CD4-positive, alpha-beta T cell treated with Interleukin-15 for 1 hour (primary cell): ENCODE data around the gene SEC31A.
"Not testable (repeated sequence)": the region's sequence is repeated elsewhere in the genome, so short reads cannot be mapped to it uniquely, and the experiment has no call there.

Experiments
- DNase-seq: peaks from one replicate; pipeline ENCODE4 v3.0.0-alpha.2; 2020

Gene SEC31A

GRCh38 chr4:82891707-82892466, 934 bp upstream of the SEC31A start:
- no peak for DNase-seq

- no peak for DNase-seq
Measured at GRCh38 chr4:82890528-82890900, 439 bp downstream of the SEC31A start.

DNA sequence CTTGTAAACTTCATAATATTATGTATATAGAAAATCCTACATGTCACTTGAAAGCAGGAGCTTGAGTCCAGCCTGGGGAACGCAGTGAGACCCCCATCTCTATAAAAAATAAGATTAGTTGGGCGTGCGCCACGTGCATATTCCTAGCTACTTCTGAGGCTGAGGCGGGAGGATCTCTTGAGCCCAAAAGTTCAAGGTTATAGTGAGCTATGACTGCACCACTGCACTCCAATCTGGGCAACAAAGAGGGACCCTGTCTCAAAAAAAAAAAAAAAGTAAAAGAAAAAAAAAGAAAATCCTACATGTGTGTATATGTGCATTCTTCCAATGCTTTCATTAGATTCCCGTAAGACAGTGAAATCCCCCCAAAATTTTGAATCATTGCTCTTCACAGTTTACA, 1.7 kb downstream of the SEC31A start:
- no peak for DNase-seq

- no peak for DNase-seq
Measured at GRCh38 chr4:82886147-82886942, 4.6 kb downstream of the SEC31A start.

GRCh38 chr4:82885410-82885809, 5.5 kb downstream of the SEC31A start:
- no peak for DNase-seq

GRCh38 chr4:82868572-82868971, 22.4 kb downstream of the SEC31A start:
- DNase-seq: no peak

GRCh38 chr4:82866706-82867385, 24.1 kb downstream of the SEC31A start:
- no peak for DNase-seq

DNA sequence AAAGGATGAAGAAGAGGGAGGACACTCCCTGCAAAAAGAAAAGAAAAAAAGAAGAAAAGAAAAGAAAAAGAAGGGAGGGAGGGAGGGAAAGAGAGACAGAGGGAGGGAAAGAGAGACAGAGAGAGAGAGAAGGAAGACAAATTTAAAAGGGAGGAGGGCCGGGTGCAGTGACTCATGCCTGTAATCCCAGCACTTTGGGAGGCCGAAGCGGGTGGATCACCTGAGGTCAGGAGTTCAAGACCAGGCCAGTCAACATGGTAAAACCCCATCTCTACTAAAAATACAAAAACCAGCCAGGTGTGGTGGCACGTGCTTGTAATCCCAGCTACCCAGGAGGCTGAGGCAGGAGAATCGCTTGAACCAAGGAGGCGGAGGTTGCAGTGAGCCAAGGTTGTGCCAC, 24.9 kb downstream of the SEC31A start:
- DNase-seq: peak; percentile 25

DNA sequence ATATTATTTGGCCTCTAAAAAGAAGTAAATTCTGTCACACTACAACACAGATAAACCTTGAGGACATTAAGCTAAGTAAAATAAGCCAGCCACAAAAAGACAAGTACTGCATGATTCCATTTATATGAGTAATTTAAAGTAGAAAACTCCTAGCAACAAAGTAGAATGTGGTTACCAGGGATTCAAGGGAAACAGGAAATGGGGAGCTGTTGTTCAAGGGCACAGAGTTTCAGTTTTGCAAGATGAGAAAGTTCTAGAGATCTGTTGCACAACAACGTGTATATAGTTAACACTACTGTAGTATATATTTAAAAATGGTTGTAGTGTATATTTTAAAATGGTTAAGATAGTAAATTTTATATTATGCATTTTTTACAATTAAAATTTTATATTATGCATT, 25.4 kb downstream of the SEC31A start:
- DNase-seq: peak; percentile 19

- no peak for DNase-seq
Measured at GRCh38 chr4:82864336-82864979, 26.5 kb downstream of the SEC31A start.

GRCh38 chr4:82861529-82861928, 29.4 kb downstream of the SEC31A start:
- no peak for DNase-seq

GRCh38 chr4:82860487-82860886, 30.5 kb downstream of the SEC31A start:
- not testable (repeated sequence) for DNase-seq

GRCh38 chr4:82852751-82853285, 38.1 kb downstream of the SEC31A start:
- no peak for DNase-seq

GRCh38 chr4:82851885-82852750, 38.8 kb downstream of the SEC31A start:
- no peak for DNase-seq

DNA sequence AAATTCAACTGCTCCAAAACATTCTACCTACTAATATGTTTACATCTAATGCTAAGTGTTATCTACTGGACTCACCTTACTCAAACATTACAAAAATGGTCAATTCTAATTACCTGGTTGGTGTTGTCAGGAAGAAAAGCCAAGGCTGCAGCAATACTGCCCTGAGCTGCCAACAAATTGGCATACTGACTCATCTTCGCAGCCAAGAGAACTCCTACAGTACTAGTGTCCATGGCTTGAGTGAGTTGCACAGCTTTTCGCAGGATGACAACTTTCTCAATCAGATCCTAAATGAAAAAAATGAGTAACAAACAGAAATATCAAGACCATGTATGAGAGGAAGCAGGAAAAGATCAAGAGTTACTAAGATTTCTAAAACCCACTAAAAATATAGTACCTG, 39.6 kb downstream of the SEC31A start:
- DNase-seq: no peak

- no peak for DNase-seq
Measured at GRCh38 chr4:82850684-82851083, 40.3 kb downstream of the SEC31A start.

DNA sequence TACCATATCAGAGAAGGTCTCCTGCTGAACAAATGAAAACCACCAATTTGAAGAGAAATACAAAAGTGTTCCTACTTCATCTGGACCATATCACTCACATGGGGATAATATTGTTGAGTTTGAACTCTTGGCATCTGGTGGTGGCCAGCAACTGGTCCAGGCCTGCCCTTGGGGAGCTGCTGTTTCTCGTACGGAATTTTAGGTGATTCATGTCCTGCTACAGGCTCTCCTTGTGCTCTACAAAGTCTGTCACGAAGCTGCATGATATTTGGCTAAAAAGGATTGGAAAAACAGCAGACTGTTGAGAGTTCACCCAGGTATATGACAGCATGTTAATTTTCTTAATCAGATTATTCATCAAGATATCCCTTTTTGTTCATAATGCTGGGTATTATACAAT, 42.2 kb downstream of the SEC31A start:
- no peak for DNase-seq

DNA sequence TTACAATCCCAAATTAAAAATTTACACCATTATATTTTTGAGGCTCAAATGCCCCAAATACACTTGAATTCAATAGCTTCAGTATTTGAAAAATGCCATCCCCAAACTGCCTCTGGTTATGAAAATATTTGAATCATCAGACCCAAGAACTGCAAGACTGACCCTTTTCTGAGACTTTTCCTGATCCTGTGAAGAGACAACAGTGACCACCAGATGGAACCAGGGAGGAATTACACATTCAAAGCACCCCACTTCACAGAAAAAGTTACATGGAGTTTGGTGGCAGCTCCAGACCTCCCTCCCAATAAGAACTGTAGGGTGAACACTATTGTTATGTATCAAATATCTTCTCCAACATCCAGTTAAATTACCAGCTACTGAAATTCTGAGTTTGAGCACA, 48.4 kb downstream of the SEC31A start:
- DNase-seq: no peak

GRCh38 chr4:82839624-82840023, 51.3 kb downstream of the SEC31A start:
- DNase-seq: no peak

DNA sequence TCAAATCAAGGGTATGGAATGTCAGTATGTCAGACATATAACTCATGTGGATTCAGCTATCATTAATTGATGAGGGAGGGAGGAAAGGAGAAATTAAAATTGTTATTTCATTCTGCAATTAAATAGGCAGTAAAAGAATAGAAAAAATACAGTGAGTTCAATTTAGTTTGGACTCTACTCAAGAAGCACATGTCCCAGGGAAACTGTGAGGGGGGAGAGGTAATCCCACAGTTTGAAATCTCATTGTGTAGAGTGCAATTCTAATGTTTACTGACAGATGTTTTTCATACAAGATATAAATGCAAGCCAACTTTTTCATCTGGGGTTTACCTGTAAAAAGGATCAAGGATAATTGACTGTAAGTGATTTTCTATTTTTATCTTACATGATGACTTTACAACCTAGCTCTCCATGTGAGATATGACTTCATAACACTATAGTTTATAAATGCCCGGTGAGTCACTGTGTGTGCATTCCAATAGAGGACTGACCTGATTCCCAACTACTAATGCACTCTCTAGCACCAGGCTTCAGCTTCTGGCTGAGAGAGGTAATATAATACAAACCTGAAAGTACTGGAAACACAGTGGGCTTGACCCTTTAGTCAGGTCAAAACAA, 57.1 kb downstream of the SEC31A start:
- no peak for DNase-seq

- DNase-seq: not testable (repeated sequence)
Measured at GRCh38 chr4:82833060-82833459, 57.9 kb downstream of the SEC31A start.

DNA sequence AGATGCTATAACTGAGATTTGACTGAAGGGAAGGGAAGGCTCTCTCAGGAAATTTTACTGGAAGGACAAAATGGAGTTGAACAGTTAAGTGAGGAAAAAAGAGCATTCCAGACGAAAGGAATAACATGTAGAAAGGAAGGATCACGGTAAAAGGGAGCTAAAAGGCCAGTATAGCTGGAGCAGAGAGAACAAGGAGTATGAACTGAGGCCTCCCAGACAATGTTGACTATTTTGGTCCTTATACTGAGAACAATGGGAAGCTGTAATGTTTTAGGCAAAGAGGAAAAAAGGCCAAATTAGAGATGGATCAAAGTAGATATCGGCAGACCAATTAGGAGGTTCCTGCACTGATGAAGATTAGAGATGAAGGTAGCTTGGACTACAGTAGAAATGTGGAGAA, 65.5 kb downstream of the SEC31A start:
- DNase-seq: no peak
